ENCODE measurements around the gene DAAM1.

Gene DAAM1

GRCh38 chr14:59187118-59187517 is 1.3 kb upstream of the DAAM1 start:
- Histone ChIP-seq H3K9me3 (ENCODE audit: control insufficient read depth, insufficient read depth, low read length) (no peaks in the 10 kb centered on the region), H3K4me3 (ENCODE audit: low read depth, low read length) (peak overlapping the region; percentile 85), H3K27me3 (ENCODE audit: control insufficient read depth, insufficient read depth, low read length) (peaks cover 30% of the 10 kb centered on the region), H3K4me1 (ENCODE audit: control insufficient read depth, insufficient read depth, low read length) (peaks cover 9% of the 10 kb centered on the region; the same call in 1 of the 2 replicates), H3K36me3 (ENCODE audit: control insufficient read depth, insufficient read depth, low read length) (no peaks in the 10 kb centered on the region), H3K27ac (ENCODE audit: low read depth, low read length) (no peak overlapping the region), H3K9ac (ENCODE audit: low read depth, low read length) (no peak overlapping the region)

- peak overlapping the region; percentile 49 for H3K9ac ChIP-seq (ENCODE audit: low read depth, low read length)
- no peaks in the 10 kb centered on the region for H3K36me3 ChIP-seq (ENCODE audit: control insufficient read depth, insufficient read depth, low read length)
- no peaks in the 10 kb centered on the region for H3K9me3 ChIP-seq (ENCODE audit: control insufficient read depth, insufficient read depth, low read length)
- H3K4me3 ChIP-seq (ENCODE audit: low read depth, low read length) = peak overlapping the region; percentile 85
- peaks cover 30% of the 10 kb centered on the region for H3K27me3 ChIP-seq (ENCODE audit: control insufficient read depth, insufficient read depth, low read length)
- H3K27ac ChIP-seq (ENCODE audit: low read depth, low read length) = peak overlapping the region; percentile 53
- H3K4me1 ChIP-seq (ENCODE audit: control insufficient read depth, insufficient read depth, low read length) = peaks cover 9% of the 10 kb centered on the region; the same call in 1 of the 2 replicates
These were observed 536 bp upstream of the DAAM1 start for GRCh38 chr14:59187802-59188460.

- Histone ChIP-seq H3K4me3 (ENCODE audit: low read depth, low read length) (peak overlapping the region; percentile 97), H3K4me1 (ENCODE audit: control insufficient read depth, insufficient read depth, low read length) (peaks cover 9% of the 10 kb centered on the region; the same call in 1 of the 2 replicates), H3K36me3 (ENCODE audit: control insufficient read depth, insufficient read depth, low read length) (no peaks in the 10 kb centered on the region), H3K27me3 (ENCODE audit: control insufficient read depth, insufficient read depth, low read length) (peaks cover 30% of the 10 kb centered on the region), H3K9me3 (ENCODE audit: control insufficient read depth, insufficient read depth, low read length) (no peaks in the 10 kb centered on the region), H3K9ac (ENCODE audit: low read depth, low read length) (peak overlapping the region; percentile 88), H3K27ac (ENCODE audit: low read depth, low read length) (peak overlapping the region; percentile 94)
These were observed 771 bp downstream of the DAAM1 start for GRCh38 chr14:59189091-59189785.

- Histone ChIP-seq H3K36me3 (ENCODE audit: control insufficient read depth, insufficient read depth, low read length) (no peaks in the 10 kb centered on the region), H3K9me3 (ENCODE audit: control insufficient read depth, insufficient read depth, low read length) (no peaks in the 10 kb centered on the region), H3K9ac (ENCODE audit: low read depth, low read length) (peak overlapping the region; percentile 88), H3K4me3 (ENCODE audit: low read depth, low read length) (peak overlapping the region; percentile 97), H3K27ac (ENCODE audit: low read depth, low read length) (peak overlapping the region; percentile 28), H3K4me1 (ENCODE audit: control insufficient read depth, insufficient read depth, low read length) (peaks cover 9% of the 10 kb centered on the region; the same call in 1 of the 2 replicates), H3K27me3 (ENCODE audit: control insufficient read depth, insufficient read depth, low read length) (peaks cover 30% of the 10 kb centered on the region)
These were observed 1.4 kb downstream of the DAAM1 start for GRCh38 chr14:59189786-59190368.

GRCh38 chr14:59190372-59190771 is 1.9 kb downstream of the DAAM1 start:
- H3K36me3 ChIP-seq (ENCODE audit: control insufficient read depth, insufficient read depth, low read length) = no peaks in the 10 kb centered on the region
- H3K4me1 ChIP-seq (ENCODE audit: control insufficient read depth, insufficient read depth, low read length) = peaks cover 9% of the 10 kb centered on the region; the same call in 1 of the 2 replicates
- H3K27ac ChIP-seq (ENCODE audit: low read depth, low read length) = peak overlapping the region; percentile 28
- no peak overlapping the region for H3K9ac ChIP-seq (ENCODE audit: low read depth, low read length)
- peak overlapping the region; percentile 97 for H3K4me3 ChIP-seq (ENCODE audit: low read depth, low read length)
- H3K9me3 ChIP-seq (ENCODE audit: control insufficient read depth, insufficient read depth, low read length) = no peaks in the 10 kb centered on the region
- H3K27me3 ChIP-seq (ENCODE audit: control insufficient read depth, insufficient read depth, low read length) = peaks cover 26% of the 10 kb centered on the region

- H3K9me3 ChIP-seq (ENCODE audit: control insufficient read depth, insufficient read depth, low read length) = no peaks in the 10 kb centered on the region
- no peak overlapping the region for H3K4me3 ChIP-seq (ENCODE audit: low read depth, low read length)
- 0 out of 2 replicates have a peak, but pooled peaks cover under 1% of the 10 kb centered on the region for H3K4me1 ChIP-seq (ENCODE audit: control insufficient read depth, insufficient read depth, low read length)
- H3K27ac ChIP-seq (ENCODE audit: low read depth, low read length) = no peak overlapping the region
- no peak overlapping the region for H3K9ac ChIP-seq (ENCODE audit: low read depth, low read length)
- H3K27me3 ChIP-seq (ENCODE audit: control insufficient read depth, insufficient read depth, low read length) = no peaks in the 10 kb centered on the region
- no peaks in the 10 kb centered on the region for H3K36me3 ChIP-seq (ENCODE audit: control insufficient read depth, insufficient read depth, low read length)
These were observed 7.4 kb downstream of the DAAM1 start for GRCh38 chr14:59195912-59196311.

- no peaks in the 10 kb centered on the region for H3K27me3 ChIP-seq (ENCODE audit: control insufficient read depth, insufficient read depth, low read length)
- H3K4me3 ChIP-seq (ENCODE audit: low read depth, low read length) = no peak overlapping the region
- H3K36me3 ChIP-seq (ENCODE audit: control insufficient read depth, insufficient read depth, low read length) = no peaks in the 10 kb centered on the region
- no peak overlapping the region for H3K9ac ChIP-seq (ENCODE audit: low read depth, low read length)
- H3K4me1 ChIP-seq (ENCODE audit: control insufficient read depth, insufficient read depth, low read length) = no peaks in the 10 kb centered on the region
- no peaks in the 10 kb centered on the region for H3K9me3 ChIP-seq (ENCODE audit: control insufficient read depth, insufficient read depth, low read length)
- no peak overlapping the region for H3K27ac ChIP-seq (ENCODE audit: low read depth, low read length)
These were observed 9.3 kb downstream of the DAAM1 start for GRCh38 chr14:59197695-59198262.

- Histone ChIP-seq H3K9me3 (ENCODE audit: control insufficient read depth, insufficient read depth, low read length) (no peaks in the 10 kb centered on the region), H3K9ac (ENCODE audit: low read depth, low read length) (no peak overlapping the region), H3K36me3 (ENCODE audit: control insufficient read depth, insufficient read depth, low read length) (no peaks in the 10 kb centered on the region), H3K27me3 (ENCODE audit: control insufficient read depth, insufficient read depth, low read length) (no peaks in the 10 kb centered on the region), H3K27ac (ENCODE audit: low read depth, low read length) (no peak overlapping the region), H3K4me1 (ENCODE audit: control insufficient read depth, insufficient read depth, low read length) (no peaks in the 10 kb centered on the region), H3K4me3 (ENCODE audit: low read depth, low read length) (no peak overlapping the region)
These were observed 10.7 kb downstream of the DAAM1 start for GRCh38 chr14:59199205-59199604.

GRCh38 chr14:59199614-59200013 is 11.1 kb downstream of the DAAM1 start:
- Histone ChIP-seq H3K27me3 (ENCODE audit: control insufficient read depth, insufficient read depth, low read length) (no peaks in the 10 kb centered on the region), H3K4me1 (ENCODE audit: control insufficient read depth, insufficient read depth, low read length) (no peaks in the 10 kb centered on the region), H3K27ac (ENCODE audit: low read depth, low read length) (no peak overlapping the region), H3K9me3 (ENCODE audit: control insufficient read depth, insufficient read depth, low read length) (no peaks in the 10 kb centered on the region), H3K9ac (ENCODE audit: low read depth, low read length) (no peak overlapping the region), H3K36me3 (ENCODE audit: control insufficient read depth, insufficient read depth, low read length) (no peaks in the 10 kb centered on the region), H3K4me3 (ENCODE audit: low read depth, low read length) (no peak overlapping the region)

- Histone ChIP-seq H3K4me3 (ENCODE audit: low read depth, low read length) (no peak overlapping the region), H3K27ac (ENCODE audit: low read depth, low read length) (no peak overlapping the region), H3K27me3 (ENCODE audit: control insufficient read depth, insufficient read depth, low read length) (no peaks in the 10 kb centered on the region), H3K4me1 (ENCODE audit: control insufficient read depth, insufficient read depth, low read length) (no peaks in the 10 kb centered on the region), H3K9ac (ENCODE audit: low read depth, low read length) (no peak overlapping the region), H3K9me3 (ENCODE audit: control insufficient read depth, insufficient read depth, low read length) (no peaks in the 10 kb centered on the region), H3K36me3 (ENCODE audit: control insufficient read depth, insufficient read depth, low read length) (no peaks in the 10 kb centered on the region)
These were observed 11.7 kb downstream of the DAAM1 start for GRCh38 chr14:59200195-59200594.

GRCh38 chr14:59202031-59202430 is 13.6 kb downstream of the DAAM1 start:
- Histone ChIP-seq H3K27me3 (ENCODE audit: control insufficient read depth, insufficient read depth, low read length) (no peaks in the 10 kb centered on the region), H3K36me3 (ENCODE audit: control insufficient read depth, insufficient read depth, low read length) (no peaks in the 10 kb centered on the region), H3K9ac (ENCODE audit: low read depth, low read length) (no peak overlapping the region), H3K4me1 (ENCODE audit: control insufficient read depth, insufficient read depth, low read length) (no peaks in the 10 kb centered on the region), H3K27ac (ENCODE audit: low read depth, low read length) (no peak overlapping the region), H3K4me3 (ENCODE audit: low read depth, low read length) (no peak overlapping the region), H3K9me3 (ENCODE audit: control insufficient read depth, insufficient read depth, low read length) (no peaks in the 10 kb centered on the region)
